Uterus (tissue), 4 donors: ENCODE measurements around the gene MTSS2. TPM values are rescaled to one million over a fixed set of nuclear protein-coding genes. Genes with fewer than 3 reads are reported as not detected.

Experiments
- DNase-seq, 2 donors: peaks; one replicate each; pipeline ENCODE4 v3.0.0-alpha.2; 2019 to 2020
- H3K27ac ChIP-seq, 2 donors: fragments of 200-600 bp; sonication (generic); 1 replicate in 1 of 2; 2 replicates in 1 of 2; pipeline ENCODE4 v1.5.1; 2016 to 2018
- H3K27me3 ChIP-seq, 2 donors: fragments of 200-600 bp; sonication (generic); one replicate each; pipeline ENCODE4 v1.5.1; 2018 to 2019; ENCODE audit warnings: control low read depth in 1 of 2
- H3K36me3 ChIP-seq, 2 donors: fragments of 200-600 bp; sonication (generic); one replicate each; pipeline ENCODE4 v1.5.1; 2019; ENCODE audit warnings: control low read depth in 1 of 2
- H3K4me1 ChIP-seq, 2 donors: fragments of 200-600 bp; sonication (generic); one replicate each; pipeline ENCODE4 v1.5.1; 2018 to 2019; ENCODE audit warnings: control low read depth in 1 of 2
- H3K4me3 ChIP-seq, 2 donors: fragments of 200-600 bp; sonication (generic); 1 replicate in 1 of 2; 2 replicates in 1 of 2; pipeline ENCODE4 v1.5.1; 2018 to 2019; ENCODE audit warnings: mild to moderate bottlenecking in 1 of 2
- H3K9me3 ChIP-seq, 2 donors: fragments of 200-600 bp; sonication (generic); one replicate each; pipeline ENCODE4 v1.5.1; 2019; ENCODE audit warnings: control low read depth in 1 of 2
- CTCF ChIP-seq, 4 experiments: fragments of 200-600 bp in 2 of 4; fragments of 450-650 bp in 2 of 4; sonication (generic) in 2 of 4; IDR thresholded peaks; one replicate each; pipeline ENCODE4 v1.5.1; 2016 to 2019; ENCODE audit warnings: antibody characterized with exemption in 4 of 4, mild to moderate bottlenecking in 2 of 4, moderate library complexity in 1 of 4
- POLR2A ChIP-seq, 2 donors: fragments of 450-650 bp; IDR thresholded peaks; one replicate each; pipeline ENCODE4 v1.6.1; 2016; ENCODE audit warnings: antibody characterized with exemption in 2 of 2, mild to moderate bottlenecking in 1 of 2, moderate library complexity in 1 of 2
- intact Hi-C: fragments of 100-400 bp; cut with DNase I; formaldehyde crosslinking; loops from one replicate; pipeline ENCODE4 v1.15.1; 2023; ENCODE audit warnings: low total_unique reads
- total RNA-seq, 4 donors: library from RNA; depleted of rRNA in 3 of 4; stranded (reverse); fragments of >200 nt in 3 of 4; gene quantifications; one replicate each; pipeline versions ENCODE4 v1.1.0 to v1.2.4, GENCODE V29; 2014 to 2023
- donor health status: DM: yes; HTN: yes; CAD: no.

Gene MTSS2
- total RNA-seq, 4 donors from 2014 or later: 11.2 to 142 (median 18.2) TPM

- no peak for DNase-seq
- Histone ChIP-seq H3K4me1 (peaks cover 8 to 12% of the 10 kb centered on the region in 2 donors), H3K4me3 (no peak overlapping the region), H3K27ac (no peak overlapping the region), H3K9me3 (no peaks in the 10 kb centered on the region), H3K36me3 (no peaks in the 10 kb centered on the region), H3K27me3 (no peaks in the 10 kb centered on the region)
- TF ChIP-seq POLR2A (IDR thresholded peaks at IDR 0.05) (no peak), CTCF (IDR thresholded peaks at IDR 0.05) (no peak)
- intact Hi-C loops: no loop called here
Observed at GRCh38 chr16:70720425-70721201, 34.8 kb upstream of the MTSS2 start.

DNA sequence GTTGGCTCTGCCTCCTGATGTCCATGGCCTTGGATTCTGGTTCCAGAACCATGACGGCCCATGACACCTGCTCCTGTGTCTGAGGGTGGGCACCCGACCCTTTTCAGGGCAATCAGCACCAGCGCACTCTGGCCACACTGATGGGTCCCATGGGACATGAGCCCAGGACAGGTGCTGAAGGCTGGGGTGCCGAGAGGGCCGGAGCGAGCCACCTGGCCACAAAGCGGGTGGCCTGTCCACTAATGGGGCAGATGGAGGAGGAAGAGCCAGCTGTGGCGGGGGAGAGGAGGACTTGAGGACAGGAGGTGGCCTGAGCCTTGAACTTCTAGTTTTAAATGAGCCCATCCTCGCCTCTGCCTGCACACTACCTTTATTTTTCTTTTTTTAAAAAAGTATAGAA lies 31.2 kb upstream of the MTSS2 start:
- Histone ChIP-seq H3K9me3 (no peaks in the 10 kb centered on the region), H3K27ac (peak overlapping the region; percentile 94 to 96), H3K36me3 (no peaks in the 10 kb centered on the region), H3K4me1 (peaks cover 15 to 20% of the 10 kb centered on the region in 2 donors), H3K27me3 (no peaks in the 10 kb centered on the region), H3K4me3 (no peak overlapping the region)
- TF ChIP-seq POLR2A (IDR thresholded peaks at IDR 0.05) (no peak), CTCF (IDR thresholded peaks at IDR 0.05) (no peak)
- no peak for DNase-seq
- intact Hi-C loops: no loop called here

DNA sequence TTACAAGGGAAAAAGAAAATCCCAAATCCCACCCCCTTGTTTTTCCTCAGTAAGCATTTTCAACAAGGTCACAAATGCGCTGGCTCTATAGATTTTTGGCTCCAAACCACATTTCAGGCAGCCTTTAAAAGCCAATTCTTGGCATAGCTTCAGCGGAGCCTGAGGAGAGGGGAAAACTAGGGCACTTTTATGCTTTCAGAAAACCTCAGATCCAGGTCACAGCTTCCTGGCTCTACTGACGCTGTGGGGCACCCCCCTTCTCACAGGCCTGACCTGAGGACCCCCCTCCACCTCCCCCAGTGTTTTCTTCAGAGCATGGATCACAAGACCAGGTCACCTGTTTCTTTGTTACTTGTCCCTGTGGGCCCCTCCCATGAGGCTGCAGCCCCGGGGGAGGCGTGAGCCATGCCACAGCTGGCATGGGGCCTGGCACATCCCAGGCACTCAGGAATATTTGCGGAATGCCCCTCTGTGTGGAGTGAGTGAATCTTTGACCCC lies 30.1 kb upstream of the MTSS2 start:
- intact Hi-C loops: no loop called here
- H3K4me1 ChIP-seq: peaks cover 15 to 25% of the 10 kb centered on the region in 2 donors

DNA sequence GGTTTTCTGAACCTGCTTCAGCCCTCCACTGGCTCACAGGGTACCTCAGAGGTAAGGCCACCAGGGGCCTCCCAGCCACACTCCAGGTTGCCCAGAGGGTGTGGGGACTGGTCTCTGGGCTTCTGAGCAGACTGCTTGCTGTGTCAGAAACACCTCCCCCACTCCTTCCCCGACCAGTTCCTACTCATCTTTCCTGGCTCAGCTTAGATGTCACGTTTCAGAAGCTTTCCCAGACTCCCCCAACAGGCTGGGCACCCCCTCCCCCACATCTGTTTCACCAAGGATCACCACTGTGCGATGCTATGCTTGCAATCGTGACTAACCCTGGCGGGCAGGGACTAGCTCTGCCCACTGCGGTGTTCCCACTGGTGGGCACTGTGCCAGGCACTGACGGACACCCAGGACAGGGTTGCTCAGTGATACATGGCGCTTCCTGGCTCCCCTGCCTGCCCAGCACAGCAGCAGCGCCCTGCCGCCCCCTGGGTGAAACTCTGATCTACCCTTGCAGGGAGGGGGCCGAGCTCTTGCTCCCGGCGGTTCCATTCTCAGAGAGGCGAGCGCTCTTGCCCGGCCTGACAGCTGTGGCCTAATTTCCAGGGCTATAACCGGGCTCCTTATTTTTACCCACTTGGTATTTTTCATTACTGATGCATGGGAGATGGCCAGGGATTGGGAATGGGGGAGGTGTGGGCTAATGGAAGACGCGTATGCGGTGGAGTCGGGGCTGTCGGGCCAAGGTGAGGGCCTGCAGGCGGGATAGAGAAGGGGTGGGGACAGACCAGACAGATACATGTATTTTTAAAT lies 29.4 kb upstream of the MTSS2 start:
- Histone ChIP-seq H3K4me3 (no peak overlapping the region), H3K4me1 (peaks cover 15 to 25% of the 10 kb centered on the region in 2 donors), H3K27ac (peak overlapping the region; percentile 94 to 96), H3K27me3 (no peaks in the 10 kb centered on the region), H3K9me3 (no peaks in the 10 kb centered on the region), H3K36me3 (no peaks in the 10 kb centered on the region)
- intact Hi-C loops: no loop called here
- peak; percentile 90 to 95 for DNase-seq
- TF ChIP-seq POLR2A (IDR thresholded peaks at IDR 0.05): no peak
- TF ChIP-seq CTCF (IDR thresholded peaks at IDR 0.05): peak in 2 of 4 experiments; percentile 20 to 27

More for the DNA sequence above, 30.1 kb upstream of the MTSS2 start:
- TF ChIP-seq CTCF (IDR thresholded peaks at IDR 0.05) (no peak), POLR2A (IDR thresholded peaks at IDR 0.05) (no peak)
- Histone ChIP-seq H3K27ac (peak overlapping the region; percentile 94 to 96), H3K9me3 (no peaks in the 10 kb centered on the region), H3K36me3 (no peaks in the 10 kb centered on the region), H3K27me3 (no peaks in the 10 kb centered on the region), H3K4me3 (no peak overlapping the region)
- peak in 1 of 2 donors; percentile 35 for DNase-seq
